ENCODE data around the gene FLT4. TPM values are rescaled to one million over a fixed set of nuclear protein-coding genes. Genes with fewer than 3 reads are reported as not detected.

Gene FLT4
- total and polyA plus RNA-seq, 4 donors = 3.9 to 10.1 (median 8.0) TPM

DNA sequence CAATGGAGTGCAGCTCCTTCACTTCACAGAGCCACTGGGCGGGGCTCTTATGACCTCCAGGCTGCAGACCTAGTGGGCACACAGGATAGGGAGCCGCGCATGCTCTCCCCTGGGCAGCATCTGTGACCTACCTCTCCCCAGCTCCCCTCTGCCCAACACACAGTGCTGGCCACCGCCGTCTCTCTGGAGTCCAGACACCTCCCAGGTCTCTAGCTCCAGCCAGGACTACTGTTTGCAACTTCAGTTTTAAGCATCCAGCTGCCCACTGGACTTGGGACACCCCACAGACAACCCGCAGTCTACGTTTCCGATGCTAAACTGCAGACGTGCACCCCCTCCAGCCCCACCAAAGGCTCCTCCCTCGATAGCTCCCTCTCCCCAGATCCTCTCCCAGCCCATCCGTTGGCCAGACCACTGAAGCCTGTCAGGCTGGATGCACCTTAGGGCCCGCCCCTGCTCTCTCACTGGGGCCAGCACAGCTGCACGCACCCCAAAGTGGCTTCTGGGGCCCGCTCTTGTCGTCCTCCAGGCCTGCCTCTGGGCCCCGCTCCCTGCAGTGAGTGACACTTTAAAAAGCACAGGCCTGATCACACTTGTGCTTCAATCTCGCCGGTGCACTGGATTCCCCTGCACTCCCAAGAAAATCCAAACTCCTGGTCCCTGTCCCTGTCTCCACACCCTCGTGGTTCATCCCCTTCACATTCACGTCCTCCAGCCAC lies 11.3 kb downstream of the FLT4 start:
- no peaks in the 10 kb centered on the region for H3K9me3 ChIP-seq (ENCODE audit: control insufficient read depth, insufficient read depth, low read length)
- H3K27me3 ChIP-seq (ENCODE audit: control insufficient read depth, insufficient read depth, low read length) = peaks cover under 1% of the 10 kb centered on the region
- DNase-seq (ENCODE audit: low read depth in 4 of 6, low spot score in 6 of 6) = no peak
- WGBS (ENCODE audit: insufficient coverage) = 65% methylated on average over 20 of the region's 20 CpGs
- no peak overlapping the region for H3K4me3 ChIP-seq (ENCODE audit: low read depth, low read length)
- no peaks in the 10 kb centered on the region for H3K36me3 ChIP-seq (ENCODE audit: control insufficient read depth, insufficient read depth, low read length)
- peaks cover 9% of the 10 kb centered on the region for H3K4me1 ChIP-seq (ENCODE audit: control insufficient read depth, insufficient read depth, low read length)
- no peak overlapping the region for H3K27ac ChIP-seq (ENCODE audit: low read depth, low read length)

DNA sequence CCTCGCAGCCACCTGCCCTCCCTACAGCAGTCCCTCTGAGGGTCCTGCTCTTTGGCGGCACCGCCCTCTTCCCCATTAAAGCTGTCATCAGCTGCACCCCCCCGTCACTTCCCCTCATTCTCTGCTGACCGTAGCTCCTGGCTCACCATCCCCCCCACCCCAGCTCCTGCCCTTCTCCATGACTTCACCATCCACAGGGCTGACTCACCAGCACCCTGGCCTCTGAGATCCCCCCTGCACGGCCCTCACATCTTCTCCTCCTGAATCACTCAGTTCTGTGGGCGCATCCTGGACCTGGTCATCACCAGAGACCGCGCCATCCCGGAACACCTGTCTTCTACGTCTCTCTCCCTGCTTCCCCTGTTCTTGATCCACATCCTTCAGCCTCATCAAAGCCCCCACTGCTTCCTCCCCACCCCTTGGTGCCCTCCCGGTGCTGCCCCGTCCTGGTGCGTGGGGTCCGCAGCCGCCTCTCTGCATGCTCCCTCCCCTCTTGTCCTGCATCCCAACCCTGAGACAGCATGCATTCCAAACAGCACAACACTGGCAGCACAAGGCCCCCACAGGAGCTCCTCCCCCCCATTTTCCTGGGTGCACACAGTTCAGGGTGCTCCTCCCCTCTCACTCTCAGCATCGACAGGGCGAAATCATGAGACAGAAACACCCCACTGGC lies 12.9 kb downstream of the FLT4 start:
- H3K4me3 ChIP-seq (ENCODE audit: low read depth, low read length) = no peak overlapping the region
- 75% methylated on average over 18 of the region's 18 CpGs for WGBS (ENCODE audit: insufficient coverage)
- no peak for DNase-seq (ENCODE audit: low read depth in 4 of 6, low spot score in 6 of 6)
- H3K27ac ChIP-seq (ENCODE audit: low read depth, low read length) = no peak overlapping the region
- H3K4me1 ChIP-seq (ENCODE audit: control insufficient read depth, insufficient read depth, low read length) = peaks cover 15% of the 10 kb centered on the region
- H3K36me3 ChIP-seq (ENCODE audit: control insufficient read depth, insufficient read depth, low read length) = no peaks in the 10 kb centered on the region
- no peaks in the 10 kb centered on the region for H3K27me3 ChIP-seq (ENCODE audit: control insufficient read depth, insufficient read depth, low read length)
- no peaks in the 10 kb centered on the region for H3K9me3 ChIP-seq (ENCODE audit: control insufficient read depth, insufficient read depth, low read length)

DNA sequence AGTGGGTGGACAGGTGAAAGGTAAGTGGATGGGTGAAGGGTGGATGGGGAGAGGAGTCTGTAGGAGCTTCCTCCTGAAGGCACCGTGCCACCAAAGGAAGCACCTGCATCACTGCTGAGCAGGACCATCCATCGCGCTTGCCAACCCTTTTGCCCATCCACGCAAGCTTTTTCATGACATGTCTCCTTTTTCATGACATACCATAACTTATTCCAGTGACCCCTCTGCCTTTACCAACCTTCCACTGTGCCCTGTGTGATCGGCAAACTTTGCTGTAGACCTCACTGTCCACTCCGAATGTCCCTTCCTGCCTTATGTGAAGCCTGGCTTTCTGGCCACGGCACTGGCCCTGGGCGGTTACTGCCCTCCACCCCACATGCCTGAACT lies 13.4 kb downstream of the FLT4 start:
- Histone ChIP-seq H3K36me3 (ENCODE audit: control insufficient read depth, insufficient read depth, low read length) (no peaks in the 10 kb centered on the region), H3K27ac (ENCODE audit: low read depth, low read length) (no peak overlapping the region), H3K9me3 (ENCODE audit: control insufficient read depth, insufficient read depth, low read length) (no peaks in the 10 kb centered on the region), H3K4me3 (ENCODE audit: low read depth, low read length) (no peak overlapping the region), H3K4me1 (ENCODE audit: control insufficient read depth, insufficient read depth, low read length) (peaks cover 15% of the 10 kb centered on the region), H3K27me3 (ENCODE audit: control insufficient read depth, insufficient read depth, low read length) (no peaks in the 10 kb centered on the region)
- WGBS (ENCODE audit: insufficient coverage) = 95% methylated on average over 7 of the region's 8 CpGs
- no peak for DNase-seq (ENCODE audit: low read depth in 4 of 6, low spot score in 6 of 6)

- Histone ChIP-seq H3K36me3 (ENCODE audit: control insufficient read depth, insufficient read depth, low read length) (no peaks in the 10 kb centered on the region), H3K4me1 (ENCODE audit: control insufficient read depth, insufficient read depth, low read length) (peaks cover 6% of the 10 kb centered on the region), H3K27ac (ENCODE audit: low read depth, low read length) (no peak overlapping the region), H3K9me3 (ENCODE audit: control insufficient read depth, insufficient read depth, low read length) (no peaks in the 10 kb centered on the region), H3K27me3 (ENCODE audit: control insufficient read depth, insufficient read depth, low read length) (no peaks in the 10 kb centered on the region), H3K4me3 (ENCODE audit: low read depth, low read length) (no peak overlapping the region)
- WGBS (ENCODE audit: insufficient coverage) = 78% methylated on average over 13 of the region's 14 CpGs
- DNase-seq (ENCODE audit: low read depth in 4 of 6, low spot score in 6 of 6) = no peak
Observed at GRCh38 chr5:180633283-180634177, 15.9 kb downstream of the FLT4 start.

- no peak for DNase-seq (ENCODE audit: low read depth in 4 of 6, low spot score in 6 of 6)
- H3K4me1 ChIP-seq (ENCODE audit: control insufficient read depth, insufficient read depth, low read length) = peaks cover 6% of the 10 kb centered on the region
- H3K4me3 ChIP-seq (ENCODE audit: low read depth, low read length) = no peak overlapping the region
- no peaks in the 10 kb centered on the region for H3K36me3 ChIP-seq (ENCODE audit: control insufficient read depth, insufficient read depth, low read length)
- no peaks in the 10 kb centered on the region for H3K27me3 ChIP-seq (ENCODE audit: control insufficient read depth, insufficient read depth, low read length)
- 84% methylated on average over 10 of the region's 10 CpGs for WGBS (ENCODE audit: insufficient coverage)
- no peak overlapping the region for H3K27ac ChIP-seq (ENCODE audit: low read depth, low read length)
- no peaks in the 10 kb centered on the region for H3K9me3 ChIP-seq (ENCODE audit: control insufficient read depth, insufficient read depth, low read length)
Observed at GRCh38 chr5:180632768-180633167, 16.6 kb downstream of the FLT4 start.

DNA sequence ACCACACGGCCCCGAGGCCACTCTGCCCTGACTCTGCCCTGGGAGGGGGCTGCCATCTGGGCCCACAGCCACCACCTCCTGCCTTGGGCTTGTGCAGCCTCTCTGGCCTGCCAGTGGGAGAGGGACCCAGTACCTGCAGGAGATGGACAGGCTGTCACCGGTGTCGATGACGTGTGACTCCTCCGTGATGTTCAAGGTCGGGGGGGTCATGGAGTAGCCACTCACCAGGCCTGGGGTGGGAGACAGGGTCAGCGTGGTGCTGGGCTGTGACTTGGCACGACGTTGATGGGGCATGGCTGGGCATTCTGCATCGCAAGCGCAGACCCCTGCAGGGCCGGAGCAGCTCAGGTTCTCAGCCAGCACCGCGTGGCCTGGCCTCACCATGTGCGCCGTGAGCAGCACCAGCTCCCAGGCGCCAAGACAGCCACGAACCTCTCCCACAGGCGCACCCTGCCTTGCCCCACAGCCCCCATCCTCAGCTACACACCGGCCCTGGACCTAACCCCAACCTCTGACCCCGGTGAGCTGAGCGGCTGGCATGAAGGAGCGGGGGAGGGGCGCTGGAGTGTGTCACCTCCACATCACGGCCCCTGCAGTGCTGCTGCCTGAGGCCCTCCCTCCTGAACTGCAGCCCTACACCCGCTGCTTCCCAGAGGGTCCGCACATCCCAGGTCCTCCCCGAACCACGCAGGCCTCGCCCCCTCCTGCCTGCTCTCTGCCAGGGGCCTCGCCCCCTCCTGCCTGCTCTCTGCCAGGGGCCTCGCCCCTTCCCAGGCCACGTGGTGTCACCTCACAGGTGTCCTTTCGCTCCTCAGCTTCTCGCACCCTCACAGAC lies 17.6 kb downstream of the FLT4 start:
- Histone ChIP-seq H3K9me3 (ENCODE audit: control insufficient read depth, insufficient read depth, low read length) (no peaks in the 10 kb centered on the region), H3K27ac (ENCODE audit: low read depth, low read length) (no peak overlapping the region), H3K4me3 (ENCODE audit: low read depth, low read length) (no peak overlapping the region), H3K27me3 (ENCODE audit: control insufficient read depth, insufficient read depth, low read length) (no peaks in the 10 kb centered on the region), H3K4me1 (ENCODE audit: control insufficient read depth, insufficient read depth, low read length) (peaks cover 6% of the 10 kb centered on the region), H3K36me3 (ENCODE audit: control insufficient read depth, insufficient read depth, low read length) (no peaks in the 10 kb centered on the region)
- no peak for DNase-seq (ENCODE audit: low read depth in 4 of 6, low spot score in 6 of 6)
- 71% methylated on average over 36 of the region's 36 CpGs for WGBS (ENCODE audit: insufficient coverage)

DNA sequence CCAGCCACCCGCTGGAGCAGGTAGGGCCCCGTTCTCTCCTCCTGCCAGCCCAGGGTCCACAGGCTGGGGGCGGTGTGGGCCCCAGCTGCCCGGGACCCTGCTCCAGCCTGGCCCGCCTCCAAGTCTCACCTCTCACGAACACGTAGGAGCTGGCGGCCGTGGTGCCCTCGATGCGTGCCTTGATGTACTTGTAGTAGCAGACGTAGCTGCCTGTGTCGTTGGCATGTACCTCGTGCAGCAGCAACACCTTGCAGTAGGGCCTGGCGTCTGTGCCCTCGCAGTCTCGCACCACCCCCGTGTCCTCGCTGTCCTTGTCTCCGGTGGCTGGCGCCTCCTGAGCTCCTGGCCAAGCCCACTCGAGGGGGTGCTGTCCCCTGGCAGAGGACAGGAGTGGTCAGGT lies 19.0 kb downstream of the FLT4 start:
- WGBS (ENCODE audit: insufficient coverage) = 90% methylated on average over 22 of the region's 22 CpGs
- H3K27me3 ChIP-seq (ENCODE audit: control insufficient read depth, insufficient read depth, low read length) = no peaks in the 10 kb centered on the region
- peaks cover 6% of the 10 kb centered on the region for H3K4me1 ChIP-seq (ENCODE audit: control insufficient read depth, insufficient read depth, low read length)
- no peak overlapping the region for H3K27ac ChIP-seq (ENCODE audit: low read depth, low read length)
- no peak overlapping the region for H3K4me3 ChIP-seq (ENCODE audit: low read depth, low read length)
- H3K9me3 ChIP-seq (ENCODE audit: control insufficient read depth, insufficient read depth, low read length) = no peaks in the 10 kb centered on the region
- no peak for DNase-seq (ENCODE audit: low read depth in 4 of 6, low spot score in 6 of 6)
- H3K36me3 ChIP-seq (ENCODE audit: control insufficient read depth, insufficient read depth, low read length) = no peaks in the 10 kb centered on the region

DNA sequence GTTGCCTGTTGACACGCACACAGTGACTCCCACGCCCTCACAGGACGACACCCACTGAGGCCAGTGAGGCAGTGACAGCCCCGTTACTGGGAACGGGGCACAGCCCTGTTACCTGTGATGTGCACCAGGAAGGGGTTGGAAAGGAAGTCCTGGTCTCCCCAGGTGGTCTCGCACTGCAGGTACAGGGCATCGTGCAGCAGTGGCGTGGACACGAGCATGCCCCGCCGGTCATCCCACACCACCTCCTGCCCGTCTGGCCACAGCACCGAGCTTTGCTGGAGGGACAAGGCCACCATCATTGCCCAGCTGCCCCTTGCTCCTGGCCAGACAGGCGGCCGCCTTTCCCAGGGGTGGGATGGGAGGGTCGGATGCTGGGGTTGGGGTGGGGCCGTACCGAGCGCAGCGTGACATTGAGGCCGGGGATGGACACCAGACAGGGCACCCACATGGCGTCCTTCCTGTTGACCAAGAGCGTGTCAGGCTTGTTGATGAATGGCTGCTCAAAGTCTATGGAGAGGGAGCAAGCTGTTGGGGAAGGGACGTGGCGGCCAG lies 19.5 kb downstream of the FLT4 start:
- Histone ChIP-seq H3K27ac (ENCODE audit: low read depth, low read length) (no peak overlapping the region), H3K27me3 (ENCODE audit: control insufficient read depth, insufficient read depth, low read length) (no peaks in the 10 kb centered on the region)

More for the DNA sequence above, 19.5 kb downstream of the FLT4 start:
- Histone ChIP-seq H3K36me3 (ENCODE audit: control insufficient read depth, insufficient read depth, low read length) (no peaks in the 10 kb centered on the region), H3K4me3 (ENCODE audit: low read depth, low read length) (no peak overlapping the region), H3K9me3 (ENCODE audit: control insufficient read depth, insufficient read depth, low read length) (no peaks in the 10 kb centered on the region), H3K4me1 (ENCODE audit: control insufficient read depth, insufficient read depth, low read length) (peaks cover 6% of the 10 kb centered on the region)
- DNase-seq (ENCODE audit: low read depth in 4 of 6, low spot score in 6 of 6) = no peak
- WGBS (ENCODE audit: insufficient coverage) = 90% methylated on average over 23 of the region's 25 CpGs

Measured in spinal cord (tissue), 10 donors.